Neural progenitor cell (in vitro differentiated cells): Measurements from ENCODE around the gene PDE3B.

Experiments used
- CTCF ChIP-seq: fragments of 200-600 bp; sonication (generic); IDR thresholded peaks from 2 replicates; pipeline ENCODE4 v1.5.1; 2017; ENCODE audit warnings: antibody characterized with exemption, mild to moderate bottlenecking
- EZH2 ChIP-seq: fragments of 200-600 bp; sonication (generic); IDR thresholded peaks from 2 replicates; pipeline ENCODE4 v1.6.1; 2017; ENCODE audit warnings: antibody characterized with exemption, mild to moderate bottlenecking, moderate library complexity

GRCh38 chr11:14860511-14860910, 216.9 kb downstream of the PDE3B start:
- TF ChIP-seq CTCF (no peak), EZH2 (no peak)
